Subcutaneous adipose tissue (tissue), 4 donors: ENCODE measurements around the gene PCNX1. TPM values are rescaled to one million over a fixed set of nuclear protein-coding genes. Genes with fewer than 3 reads are reported as not detected.

Source experiments
- CTCF ChIP-seq: fragments of 450-650 bp; IDR thresholded peaks from one replicate; pipeline ENCODE4 v1.5.1; 2016; ENCODE audit warnings: low read depth, mild to moderate bottlenecking, control low read depth, antibody characterized with exemption, moderate library complexity
- total RNA-seq, 4 donors: library from RNA; depleted of rRNA; stranded (reverse); fragments of >200 nt; gene quantifications; one replicate each; pipeline ENCODE4 v1.1.0, GENCODE V29; 2016

The PCNX1 gene
- total RNA-seq, 4 donors from 2014 or later: 72.2 to 109 (median 80.2) TPM

- no peak for TF ChIP-seq CTCF
Measured at GRCh38 chr14:70909733-70910614, 2.7 kb downstream of the PCNX1 start.

- no peak for TF ChIP-seq CTCF
Measured at GRCh38 chr14:70915415-70915814, 8.2 kb downstream of the PCNX1 start.

- TF ChIP-seq CTCF: no peak
Measured at GRCh38 chr14:70916300-70916699, 9.0 kb downstream of the PCNX1 start.

- no peak for TF ChIP-seq CTCF
Measured at GRCh38 chr14:70916799-70917198, 9.5 kb downstream of the PCNX1 start.

GRCh38 chr14:70917633-70918032, 10.4 kb downstream of the PCNX1 start:
- no peak for TF ChIP-seq CTCF

GRCh38 chr14:70919774-70920173, 12.5 kb downstream of the PCNX1 start:
- TF ChIP-seq CTCF: no peak

- no peak for TF ChIP-seq CTCF
Measured at GRCh38 chr14:70920608-70921007, 13.3 kb downstream of the PCNX1 start.
